Smooth muscle cell (in vitro differentiated cells): Measurements from ENCODE around the gene TTK. TPM values are rescaled to one million over a fixed set of nuclear protein-coding genes. Genes with fewer than 3 reads are reported as not detected.

Source experiments
- DNase-seq: peaks from one replicate; lab custom pipeline; 2025; ENCODE audit not compliant: unreplicated experiment; lab: John Stamatoyannopoulos, UW
- H2AFZ ChIP-seq: fragments of 200-600 bp; sonication (generic); 2 replicates; pipeline ENCODE4 v1.6.0; 2016; ENCODE audit warnings: antibody characterized with exemption, low read depth, mild to moderate bottlenecking
- H3F3A ChIP-seq: fragments of 200-600 bp; sonication (generic); 2 replicates; pipeline ENCODE4 v1.6.0; 2017; ENCODE audit warnings: antibody characterized with exemption, low read depth
- H3K27ac ChIP-seq: fragments of 200-600 bp; sonication (generic); 2 replicates; pipeline ENCODE4 v1.5.1; 2016; ENCODE audit warnings: low read depth, mild to moderate bottlenecking
- H3K27me3 ChIP-seq: fragments of 200-600 bp; sonication (generic); 2 replicates; pipeline ENCODE4 v1.6.1; 2016; ENCODE audit warnings: low read depth, mild to moderate bottlenecking
- H3K36me3 ChIP-seq: fragments of 200-600 bp; sonication (generic); 2 replicates; pipeline ENCODE4 v1.5.1; 2016; ENCODE audit warnings: low read depth
- H3K4me1 ChIP-seq: fragments of 200-600 bp; sonication (generic); 2 replicates; pipeline ENCODE4 v1.5.1; 2016; ENCODE audit warnings: low read depth
- H3K4me2 ChIP-seq: fragments of 200-600 bp; sonication (generic); 2 replicates; pipeline ENCODE4 v1.6.0; 2016; ENCODE audit warnings: mild to moderate bottlenecking
- H3K4me3 ChIP-seq: fragments of 200-600 bp; sonication (generic); 2 replicates; pipeline ENCODE4 v1.5.1; 2016; ENCODE audit warnings: mild to moderate bottlenecking
- H3K79me2 ChIP-seq: fragments of 200-600 bp; sonication (generic); 2 replicates; pipeline ENCODE4 v1.6.0; 2016; ENCODE audit warnings: low read depth, mild to moderate bottlenecking
- H3K9ac ChIP-seq: fragments of 200-600 bp; sonication (generic); 2 replicates; pipeline ENCODE4 v1.6.0; 2016; ENCODE audit warnings: low read depth
- H3K9me3 ChIP-seq: fragments of 200-600 bp; sonication (generic); replicated peaks from 2 replicates; pipeline ENCODE4 v1.5.1; 2016; ENCODE audit warnings: low read depth
- H4K20me1 ChIP-seq: fragments of 200-600 bp; sonication (generic); 2 replicates; pipeline ENCODE4 v1.6.0; 2016; ENCODE audit warnings: low read depth
- WGBS: methylation state at CpG from one replicate; pipeline ENCODE4 v1.1.7; 2016; ENCODE audit warnings: low lambda C conversion rate; 5-methylcytosine and 5-hydroxymethylcytosine counted together
- polyA plus RNA-seq: library from polyadenylated mRNA; unstranded; fragments of >200 nt; fragmentation: Nextera tagmentation; extraction: Ambion mirVana; gene quantifications from 2 replicates; pipeline ENCODE4 v1.2.1, GENCODE V29; 2016
- total RNA-seq: library from RNA; depleted of rRNA; stranded (reverse); fragments of >200 nt; gene quantifications from 2 replicates; pipeline ENCODE4 v1.2.3, GENCODE V29; 2014
- TF ChIP-seq, protein P1 (sequence below): fragments of 200-600 bp; sonication (generic); IDR thresholded peaks from 2 replicates; pipeline ENCODE4 v1.5.1; 2017; ENCODE audit warnings: borderline replicate concordance, mild to moderate bottlenecking, antibody characterized with exemption; ENCODE audit not compliant: insufficient read depth, poor library complexity, severe bottlenecking

Gene TTK
- total and polyA plus RNA-seq, 2 experiments from 2014 or later, result 4.9 to 15.3 TPM

DNA sequence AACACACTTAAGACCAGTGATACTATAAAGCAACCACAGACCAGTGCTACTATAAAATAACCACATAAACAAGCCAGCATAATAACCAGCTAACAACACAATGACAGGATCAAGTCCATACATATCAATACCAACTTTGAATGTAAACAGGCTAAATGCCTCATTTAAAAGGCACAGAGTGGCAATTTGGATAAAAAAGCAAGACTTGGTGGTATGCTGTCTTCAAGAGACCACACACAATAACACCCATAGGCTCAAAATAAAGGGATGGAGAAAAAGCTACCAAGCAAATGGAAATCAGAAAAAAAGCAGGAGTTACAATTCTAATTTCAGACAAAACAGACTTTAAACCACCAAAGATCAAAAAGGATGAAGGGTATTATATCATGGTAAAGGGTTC lies 37.3 kb upstream of the TTK start:
- Histone ChIP-seq H3K27ac (no peak overlapping the region), H2AFZ (no peak overlapping the region), H3K79me2 (no peaks in the 10 kb centered on the region), H3K9ac (no peak overlapping the region), H3K36me3 (no peaks in the 10 kb centered on the region), H3K9me3 (no peaks in the 10 kb centered on the region), H4K20me1 (no peaks in the 10 kb centered on the region), H3K4me2 (no peak overlapping the region), H3K4me3 (no peak overlapping the region), H3K4me1 (no peaks in the 10 kb centered on the region), H3F3A (no peaks in the 10 kb centered on the region), H3K27me3 (no peaks in the 10 kb centered on the region)
- TF ChIP-seq, protein P1, sequence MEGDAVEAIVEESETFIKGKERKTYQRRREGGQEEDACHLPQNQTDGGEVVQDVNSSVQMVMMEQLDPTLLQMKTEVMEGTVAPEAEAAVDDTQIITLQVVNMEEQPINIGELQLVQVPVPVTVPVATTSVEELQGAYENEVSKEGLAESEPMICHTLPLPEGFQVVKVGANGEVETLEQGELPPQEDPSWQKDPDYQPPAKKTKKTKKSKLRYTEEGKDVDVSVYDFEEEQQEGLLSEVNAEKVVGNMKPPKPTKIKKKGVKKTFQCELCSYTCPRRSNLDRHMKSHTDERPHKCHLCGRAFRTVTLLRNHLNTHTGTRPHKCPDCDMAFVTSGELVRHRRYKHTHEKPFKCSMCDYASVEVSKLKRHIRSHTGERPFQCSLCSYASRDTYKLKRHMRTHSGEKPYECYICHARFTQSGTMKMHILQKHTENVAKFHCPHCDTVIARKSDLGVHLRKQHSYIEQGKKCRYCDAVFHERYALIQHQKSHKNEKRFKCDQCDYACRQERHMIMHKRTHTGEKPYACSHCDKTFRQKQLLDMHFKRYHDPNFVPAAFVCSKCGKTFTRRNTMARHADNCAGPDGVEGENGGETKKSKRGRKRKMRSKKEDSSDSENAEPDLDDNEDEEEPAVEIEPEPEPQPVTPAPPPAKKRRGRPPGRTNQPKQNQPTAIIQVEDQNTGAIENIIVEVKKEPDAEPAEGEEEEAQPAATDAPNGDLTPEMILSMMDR, result no peak
- no peak for DNase-seq

DNA sequence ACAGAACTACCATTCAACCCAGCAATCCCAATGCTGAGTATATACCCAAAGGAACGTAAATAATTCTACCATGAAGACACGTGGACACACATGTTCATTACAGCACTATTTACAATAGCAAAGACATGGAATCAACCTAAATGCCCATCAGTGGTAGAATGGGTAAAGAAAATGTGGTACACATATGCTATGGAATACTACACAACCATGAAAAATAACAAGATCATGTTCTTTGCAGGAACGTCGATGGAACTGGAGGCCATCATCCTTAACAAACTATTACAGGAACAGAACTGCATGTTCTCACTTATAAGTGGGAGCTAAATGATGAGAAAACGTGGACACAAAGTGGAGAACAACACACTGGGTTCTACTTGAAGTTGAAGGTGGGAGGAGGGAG lies 34.7 kb upstream of the TTK start:
- DNase-seq, result no peak
- WGBS, result 88% methylated on average over 5 of the region's 5 CpGs
- Histone ChIP-seq H3K4me2 (no peak overlapping the region), H3K79me2 (no peaks in the 10 kb centered on the region), H3K27me3 (no peaks in the 10 kb centered on the region), H3K9ac (no peak overlapping the region), H3K4me1 (no peaks in the 10 kb centered on the region), H3K9me3 (no peaks in the 10 kb centered on the region), H3F3A (no peaks in the 10 kb centered on the region), H3K27ac (no peak overlapping the region), H3K36me3 (no peaks in the 10 kb centered on the region), H2AFZ (no peak overlapping the region), H4K20me1 (no peaks in the 10 kb centered on the region), H3K4me3 (no peak overlapping the region)
- TF ChIP-seq, protein P1, result no peak

DNA sequence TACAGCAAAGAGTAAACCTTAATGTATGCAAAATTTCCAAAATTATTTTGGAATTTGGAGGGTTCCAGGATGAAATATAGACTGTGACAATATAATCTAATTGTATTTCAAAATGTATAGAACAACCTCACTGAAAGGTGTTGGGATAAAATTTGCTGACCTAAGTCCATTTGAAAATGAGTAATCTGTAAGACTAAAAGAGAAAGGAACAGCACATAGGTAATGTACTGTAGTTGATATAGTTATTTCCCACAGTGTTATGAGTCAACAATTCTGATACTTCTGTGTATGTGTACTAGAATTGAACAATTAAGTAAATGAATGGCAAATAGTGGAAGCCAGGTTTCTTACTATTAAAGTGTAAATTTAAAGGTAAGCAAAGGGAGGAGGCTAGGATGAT lies 33.3 kb upstream of the TTK start:
- no peak overlapping the region for H3K4me2 ChIP-seq
- TF ChIP-seq, protein P1, result no peak
- no peaks in the 10 kb centered on the region for H3K4me1 ChIP-seq
- no peaks in the 10 kb centered on the region for H4K20me1 ChIP-seq
- H3K4me3 ChIP-seq, result no peak overlapping the region
- no peaks in the 10 kb centered on the region for H3K79me2 ChIP-seq
- no peaks in the 10 kb centered on the region for H3K9me3 ChIP-seq
- no peak overlapping the region for H3K27ac ChIP-seq
- H2AFZ ChIP-seq, result no peak overlapping the region
- H3K27me3 ChIP-seq, result no peaks in the 10 kb centered on the region
- no peaks in the 10 kb centered on the region for H3K36me3 ChIP-seq
- DNase-seq, result no peak
- H3K9ac ChIP-seq, result no peak overlapping the region
- H3F3A ChIP-seq, result no peaks in the 10 kb centered on the region

DNA sequence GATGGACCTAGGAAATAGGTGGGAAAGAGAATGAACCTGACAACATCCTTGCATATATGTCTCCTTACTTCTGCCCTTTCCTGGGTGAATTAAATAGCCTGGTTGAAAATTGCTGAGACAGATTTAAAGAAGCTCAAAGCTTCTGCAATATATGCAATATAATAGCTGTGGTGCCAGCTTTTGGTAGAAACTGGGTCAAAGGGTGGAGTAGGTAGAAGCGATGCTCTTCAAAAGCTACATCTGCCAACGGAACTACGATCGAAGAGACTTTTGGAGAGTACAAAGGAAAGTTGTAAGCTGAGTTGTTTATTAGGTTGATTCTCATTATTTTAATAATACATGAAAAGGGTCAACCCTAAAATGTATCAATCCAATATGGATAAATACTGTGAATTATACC lies 22.8 kb upstream of the TTK start:
- Histone ChIP-seq H3K9me3 (no peaks in the 10 kb centered on the region), H3K27ac (no peak overlapping the region), H3K4me2 (no peak overlapping the region), H3K4me3 (no peak overlapping the region), H2AFZ (no peak overlapping the region), H4K20me1 (no peaks in the 10 kb centered on the region), H3K79me2 (no peaks in the 10 kb centered on the region), H3K4me1 (no peaks in the 10 kb centered on the region), H3K27me3 (no peaks in the 10 kb centered on the region), H3K36me3 (no peaks in the 10 kb centered on the region), H3K9ac (no peak overlapping the region), H3F3A (no peaks in the 10 kb centered on the region)
- no peak for DNase-seq
- TF ChIP-seq, protein P1, result no peak
- 89% methylated on average over 4 of the region's 4 CpGs for WGBS
